ENCODE data around the gene ATP6V1E1.

The ATP6V1E1 gene

DNA sequence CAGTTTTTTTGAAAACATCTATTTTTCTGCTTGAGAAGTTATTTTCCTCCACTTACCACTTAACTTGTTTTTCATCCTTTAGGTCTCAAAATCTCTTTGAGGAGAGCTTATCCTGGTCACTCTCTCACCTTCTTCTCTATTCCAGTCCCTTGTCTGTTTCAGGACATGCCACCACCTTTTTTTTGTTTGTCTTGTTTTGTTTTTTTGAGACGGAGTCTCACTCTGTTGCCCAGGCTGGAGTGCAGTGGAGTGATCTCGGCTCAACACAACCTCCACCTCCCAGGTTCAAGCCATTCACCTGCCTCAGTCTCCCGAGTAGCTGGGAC lies 5.4 kb upstream of the ATP6V1E1 start:
- no peak for DNase-seq (ENCODE audit: low read depth in 2 of 2)

DNA sequence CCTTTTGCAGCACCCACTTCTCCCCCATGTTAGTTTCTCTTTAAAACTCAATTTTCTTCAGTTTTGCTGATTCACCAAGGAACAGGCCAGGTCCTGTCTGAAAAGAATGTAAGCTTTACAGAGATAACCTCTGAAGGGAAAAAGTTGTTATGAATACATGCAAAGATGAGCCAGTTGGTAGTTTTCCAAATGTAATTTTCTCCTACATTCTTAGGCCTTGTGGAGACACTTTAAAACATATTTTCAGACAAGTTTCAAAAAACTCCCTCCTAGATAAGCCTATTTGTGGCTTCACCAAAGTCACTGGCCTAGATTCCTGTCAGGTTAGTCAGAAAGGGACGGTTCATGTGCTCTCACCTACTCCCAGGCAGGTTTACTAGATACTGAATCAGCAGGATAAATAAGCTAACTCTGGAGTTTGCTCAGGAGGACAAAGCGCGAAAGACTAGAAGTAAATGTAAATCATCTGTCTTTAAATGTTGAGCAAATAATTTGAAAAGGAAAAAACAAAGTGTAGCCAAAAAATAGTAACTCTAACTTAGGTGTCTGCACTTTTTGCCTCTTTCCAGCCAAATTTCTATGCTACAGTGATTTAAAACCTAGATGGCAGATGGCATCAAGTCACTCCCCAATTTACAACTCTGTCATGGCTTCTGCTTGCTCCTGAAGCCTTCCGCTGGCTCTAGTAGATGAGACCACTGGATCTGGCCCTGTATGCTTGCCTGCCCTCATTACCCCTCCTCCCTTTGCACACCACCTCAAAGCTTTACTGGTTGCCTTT lies 4.9 kb upstream of the ATP6V1E1 start:
- no peak for DNase-seq (ENCODE audit: low read depth in 2 of 2)

GRCh38 chr22:17631076-17631565 lies 2.6 kb upstream of the ATP6V1E1 start:
- DNase-seq (ENCODE audit: low read depth in 2 of 2), result no peak

DNA sequence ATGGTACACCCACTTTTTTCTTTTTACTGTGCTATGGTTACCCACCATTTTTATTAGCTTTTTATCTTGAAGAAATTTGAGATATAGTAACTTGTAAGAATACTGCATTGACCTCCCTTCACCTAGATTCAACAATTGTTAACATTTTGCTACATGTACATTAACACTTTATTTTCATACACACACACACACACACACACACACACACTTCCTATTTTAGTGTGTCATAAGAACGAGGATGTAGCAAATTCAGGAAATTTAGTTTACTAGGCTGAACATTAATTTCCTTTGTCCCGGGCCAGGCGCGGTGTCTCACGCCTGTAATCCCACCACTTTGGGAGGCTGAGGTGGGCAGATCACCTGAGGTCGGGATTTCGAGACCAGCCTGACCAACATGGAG lies 1.1 kb upstream of the ATP6V1E1 start:
- no peak for DNase-seq (ENCODE audit: low read depth in 2 of 2)

DNA sequence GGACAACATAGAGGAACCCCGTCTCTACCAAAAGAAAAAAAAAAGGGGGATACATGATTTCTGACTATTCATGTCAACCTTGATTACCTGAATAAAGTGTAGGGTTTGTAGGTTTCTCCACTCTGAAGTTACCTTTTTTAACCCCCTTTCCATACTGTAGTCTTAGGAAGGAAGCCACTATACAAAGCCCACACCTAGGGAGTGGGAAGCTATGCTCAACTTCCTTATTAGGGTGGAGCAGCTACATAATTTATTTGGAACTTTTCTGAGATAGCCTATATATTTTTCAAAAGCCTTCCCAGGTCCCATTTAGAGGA lies 582 bp upstream of the ATP6V1E1 start:
- no peak for DNase-seq (ENCODE audit: low read depth in 2 of 2)

GRCh38 chr22:17627961-17628405 lies 566 bp downstream of the ATP6V1E1 start:
- DNase-seq (ENCODE audit: low read depth in 2 of 2), result no peak

DNA sequence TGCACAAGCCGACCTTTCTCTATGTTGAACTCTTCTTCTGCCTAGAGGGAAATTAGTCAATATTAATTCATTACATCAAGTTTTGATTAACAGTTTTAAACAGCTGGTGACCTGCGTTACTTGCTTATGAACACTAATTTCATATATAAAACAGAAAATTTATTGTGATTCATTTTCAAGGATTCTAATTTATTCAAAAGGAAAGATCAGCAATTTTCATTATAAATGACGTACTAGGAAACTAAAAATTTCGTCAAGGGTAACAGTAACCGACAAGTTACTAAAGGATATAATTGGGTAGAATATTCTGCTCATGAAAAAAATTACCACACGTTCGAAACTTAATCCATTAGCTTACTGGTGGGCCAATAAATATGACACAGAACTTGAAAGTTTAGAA lies 15.3 kb downstream of the ATP6V1E1 start:
- DNase-seq (ENCODE audit: low read depth in 2 of 2), result no peak

- DNase-seq (ENCODE audit: low read depth in 2 of 2), result no peak
Observed at GRCh38 chr22:17612057-17612456, 16.5 kb downstream of the ATP6V1E1 start.

DNA sequence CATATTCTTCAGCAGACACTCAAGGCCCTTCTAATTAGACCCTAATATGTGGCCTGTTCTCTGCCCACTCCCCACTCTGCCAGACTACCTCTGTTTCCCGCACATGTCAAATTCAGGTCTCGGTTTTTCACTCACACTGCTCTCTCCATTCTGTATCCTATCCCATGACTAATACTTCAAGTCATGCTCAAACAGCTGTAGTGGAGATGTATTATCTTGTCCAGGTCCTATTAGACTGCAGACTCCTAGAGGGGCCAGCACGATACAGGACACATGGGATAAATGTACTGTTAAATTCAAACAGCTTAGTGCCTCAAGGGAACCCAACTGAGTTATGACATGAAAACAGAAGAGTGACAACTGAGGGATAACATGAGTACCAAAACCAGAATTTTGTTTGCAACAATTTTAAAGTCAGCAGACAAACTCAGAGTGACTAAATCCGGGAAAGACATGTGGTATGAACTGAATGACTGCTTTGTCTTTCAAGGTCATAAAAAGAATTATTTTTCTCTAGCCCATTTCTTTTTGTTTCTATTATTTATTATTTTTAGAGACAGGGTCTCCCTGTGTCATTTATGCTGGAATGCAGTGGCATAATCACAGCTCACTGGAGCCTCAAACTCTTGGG lies 20.5 kb downstream of the ATP6V1E1 start:
- DNase-seq (ENCODE audit: low read depth in 2 of 2), result no peak

DNA sequence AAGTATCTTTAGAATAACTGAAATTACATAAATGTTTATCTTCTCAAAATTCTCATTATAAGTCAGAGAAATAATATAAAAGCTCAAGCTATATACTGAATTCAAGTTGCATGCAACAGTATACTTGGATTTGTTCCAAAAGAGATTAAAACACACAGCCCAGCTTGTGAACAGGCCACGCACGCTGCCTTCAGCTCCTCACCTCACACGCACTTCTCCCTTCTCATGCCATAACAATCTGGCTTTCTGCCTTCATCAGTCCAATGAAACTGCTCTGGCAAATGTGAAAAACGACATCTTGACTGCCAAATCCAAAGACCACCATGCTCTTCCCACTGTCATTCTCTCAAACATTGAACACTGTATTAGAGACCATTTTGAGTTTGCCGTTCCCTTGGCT lies 22.1 kb downstream of the ATP6V1E1 start:
- no peak for DNase-seq (ENCODE audit: low read depth in 2 of 2)

DNA sequence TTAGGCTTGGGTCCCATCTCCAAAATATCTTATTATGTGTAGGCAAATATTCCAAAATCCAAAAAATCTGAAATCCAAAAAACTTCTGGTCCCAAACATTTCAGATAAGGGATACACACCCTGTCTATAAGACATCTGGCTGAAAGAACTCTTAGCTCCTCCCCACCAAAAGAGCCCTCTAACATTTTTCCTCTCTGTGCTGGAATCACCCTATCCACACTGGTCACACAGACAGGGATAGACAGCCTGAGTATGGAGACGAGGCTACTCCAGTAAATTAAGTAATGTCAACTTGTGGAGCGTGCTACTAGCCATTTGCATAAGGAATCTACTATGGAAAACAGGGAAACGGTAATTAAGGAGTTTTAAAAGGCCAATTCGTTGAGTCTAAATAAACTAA lies 24.9 kb downstream of the ATP6V1E1 start:
- no peak for DNase-seq (ENCODE audit: low read depth in 2 of 2)

DNA sequence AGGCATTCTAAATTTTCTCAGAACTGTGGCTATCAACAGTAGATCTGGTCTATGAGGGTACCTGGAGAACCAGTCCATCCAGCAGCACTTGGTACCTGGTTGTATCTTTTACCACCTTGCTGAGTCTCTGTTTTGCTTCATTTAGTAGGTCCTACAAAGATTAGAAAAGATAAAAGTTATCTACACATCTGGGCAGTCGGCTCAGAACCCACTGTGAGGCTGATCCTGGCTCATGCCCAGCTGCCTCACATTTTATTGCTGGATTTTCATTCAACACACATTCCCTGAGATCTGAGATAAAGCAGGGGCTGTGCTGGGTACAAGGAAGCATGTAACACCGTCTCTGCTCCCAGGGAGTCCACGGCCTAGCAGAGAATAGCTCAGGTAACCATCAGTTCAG lies 27.5 kb downstream of the ATP6V1E1 start:
- no peak for DNase-seq (ENCODE audit: low read depth in 2 of 2)

- DNase-seq (ENCODE audit: low read depth in 2 of 2), result no peak
Observed at GRCh38 chr22:17598318-17598717, 30.2 kb downstream of the ATP6V1E1 start.

DNA sequence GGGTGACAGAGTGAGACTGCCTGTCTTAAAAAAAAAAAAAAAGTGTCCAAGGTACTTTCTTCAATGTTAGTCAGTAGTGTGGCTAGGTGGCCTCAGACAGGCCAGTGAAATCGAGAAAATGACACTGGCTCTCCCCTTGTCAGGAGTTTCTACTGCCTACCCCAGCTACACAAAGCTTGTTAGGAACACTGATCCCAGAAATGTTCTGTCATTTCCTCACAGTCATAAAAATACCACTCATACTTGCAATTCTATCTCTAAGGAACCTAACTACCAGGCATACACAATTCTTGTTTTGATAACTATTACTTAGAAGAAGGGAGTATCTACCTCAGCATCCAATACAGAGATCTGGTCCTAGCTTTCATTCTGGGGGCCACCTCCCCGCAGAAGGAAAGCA lies 31.3 kb downstream of the ATP6V1E1 start:
- DNase-seq (ENCODE audit: low read depth in 2 of 2), result no peak

DNA sequence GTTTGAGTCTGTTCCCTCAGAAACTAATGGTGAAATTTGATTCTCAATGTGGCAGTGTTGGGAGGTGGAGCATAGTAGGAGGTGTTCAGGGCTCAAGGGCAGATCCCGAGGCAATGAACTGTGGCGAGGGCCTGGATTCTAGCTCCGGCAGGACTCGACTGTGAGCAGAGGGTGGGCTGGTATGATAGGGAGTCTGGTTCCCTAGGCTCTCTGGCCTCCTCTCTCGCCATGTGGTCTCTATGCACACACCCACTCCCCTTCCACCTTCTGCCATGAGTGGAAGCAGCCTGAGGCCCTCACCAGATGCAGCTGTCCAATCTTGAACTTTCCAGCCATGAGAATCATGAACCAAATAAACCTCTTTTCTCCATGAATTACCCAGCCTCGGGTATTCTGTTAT lies 32.3 kb downstream of the ATP6V1E1 start:
- no peak for DNase-seq (ENCODE audit: low read depth in 2 of 2)

DNA sequence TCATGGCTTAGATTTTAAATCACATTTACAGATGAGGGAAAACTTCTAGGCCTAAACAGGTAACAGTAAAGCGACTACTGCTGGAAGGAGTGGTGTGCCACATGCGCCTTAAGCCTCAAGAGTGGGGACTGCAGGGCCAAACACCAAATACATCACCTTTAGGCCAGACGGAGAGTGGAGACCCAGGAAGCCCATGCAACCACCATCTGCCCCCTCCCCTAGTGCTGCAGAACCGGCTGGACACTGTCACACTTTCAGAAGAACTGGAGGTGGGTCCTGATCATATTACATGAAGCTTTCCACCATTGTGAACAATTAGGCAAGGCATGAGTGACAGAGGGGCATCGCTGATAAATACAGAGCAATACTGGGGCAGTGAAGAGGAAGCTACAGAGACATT lies 36.3 kb downstream of the ATP6V1E1 start:
- DNase-seq (ENCODE audit: low read depth in 2 of 2), result no peak

GRCh38 chr22:17590586-17590985 lies 38.0 kb downstream of the ATP6V1E1 start:
- no peak for DNase-seq (ENCODE audit: low read depth in 2 of 2)

- no peak for DNase-seq (ENCODE audit: low read depth in 2 of 2)
Observed at GRCh38 chr22:17589810-17590375, 38.7 kb downstream of the ATP6V1E1 start.

- DNase-seq (ENCODE audit: low read depth in 2 of 2), result no peak
Observed at GRCh38 chr22:17588606-17589005, 39.9 kb downstream of the ATP6V1E1 start.

GRCh38 chr22:17587629-17588028 lies 40.9 kb downstream of the ATP6V1E1 start:
- DNase-seq (ENCODE audit: low read depth in 2 of 2), result no peak

DNA sequence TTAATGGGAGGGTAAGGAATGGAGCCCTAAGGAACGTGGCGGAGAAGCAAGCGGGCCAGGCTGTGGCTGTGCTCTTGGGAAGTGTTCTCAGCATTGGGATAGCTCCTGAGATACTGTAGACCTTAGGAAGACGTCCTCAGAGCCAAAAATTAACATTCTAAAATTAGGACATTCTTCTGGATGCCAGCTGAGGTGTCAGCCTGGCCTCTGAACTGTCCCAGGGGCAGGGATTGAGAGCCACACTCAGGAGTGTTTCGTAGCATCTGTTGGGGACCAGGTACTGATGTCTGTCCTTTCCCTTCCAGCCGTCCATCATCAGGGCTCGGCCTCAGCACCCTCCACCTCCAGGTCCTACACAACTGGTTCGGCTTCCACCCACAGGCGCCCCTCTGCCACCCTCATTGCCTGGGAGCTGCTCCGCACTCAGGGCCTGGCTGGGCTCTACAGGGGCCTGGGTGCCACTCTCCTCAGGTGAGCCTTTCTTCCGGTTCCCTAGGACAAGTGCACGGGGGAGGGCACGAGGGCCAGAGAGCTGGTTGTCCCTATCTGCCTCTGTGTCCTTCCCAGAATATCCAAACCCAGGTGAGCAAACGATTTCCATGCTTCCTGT lies 41.6 kb downstream of the ATP6V1E1 start:
- no peak for DNase-seq (ENCODE audit: low read depth in 2 of 2)

DNA sequence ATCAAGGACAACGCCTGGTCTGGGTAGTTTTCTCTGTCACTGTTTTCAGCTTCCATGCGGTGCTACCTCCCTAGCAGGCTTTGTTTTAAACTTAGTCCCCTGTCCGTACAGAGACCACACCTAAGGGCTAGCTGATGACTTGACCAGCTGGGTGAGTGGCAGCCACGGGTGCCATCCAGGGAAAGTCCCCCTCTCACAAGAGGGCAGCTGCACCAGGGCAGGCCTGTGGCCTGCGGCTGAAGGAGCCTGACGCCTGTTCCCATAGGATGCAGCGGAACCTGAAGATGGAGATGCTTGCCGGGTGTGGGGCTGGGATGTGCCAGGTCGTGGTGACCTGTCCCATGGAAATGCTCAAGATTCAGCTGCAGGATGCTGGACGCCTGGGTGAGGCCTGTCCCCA lies 45.4 kb downstream of the ATP6V1E1 start:
- no peak for DNase-seq (ENCODE audit: low read depth in 2 of 2)

DNA sequence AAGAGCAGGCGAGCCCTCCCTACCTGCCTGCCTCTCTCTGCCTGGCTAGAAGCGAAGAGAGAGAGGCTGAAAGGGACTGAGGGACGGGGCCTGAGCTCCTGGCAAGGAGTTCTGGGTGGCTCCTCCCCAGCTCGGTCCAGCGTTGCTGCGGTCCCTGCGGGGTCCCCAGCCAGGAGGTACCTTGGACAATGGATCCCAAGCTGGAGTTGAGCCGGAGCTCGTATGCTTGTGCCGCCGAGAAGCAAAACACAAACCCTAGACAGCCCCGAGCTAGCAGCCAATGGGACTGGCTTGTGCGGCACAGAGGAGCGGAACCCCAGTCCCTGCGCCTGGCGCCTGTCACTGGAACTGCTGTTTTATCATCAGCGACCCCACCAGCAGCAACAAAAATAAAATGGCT lies 46.9 kb downstream of the ATP6V1E1 start:
- no peak for DNase-seq (ENCODE audit: low read depth in 2 of 2)

All from stimulated activated CD8-positive, alpha-beta memory T cell treated with anti-CD3 and anti-CD28 coated beads, Interleukin-7, amount 100 ng/mL, for 1 hour (primary cell).